Pancreas (tissue), 10 donors: ENCODE results near the gene ABO. TPM values are rescaled to one million over a fixed set of nuclear protein-coding genes. Genes with fewer than 3 reads are reported as not detected.
"Not testable (repeated sequence)": the region's sequence is repeated elsewhere in the genome, so short reads cannot be mapped to it uniquely, and the experiment has no call there.

Experiments used
- ATAC-seq, 4 donors: fragments of 200-7000 bp; cut with Tn5 transposase; one replicate each; pipeline versions ENCODE4 v1.8.0 to v1.9.1; 2020; ENCODE audit warnings: mild to moderate bottlenecking in 4 of 4, moderate library complexity in 4 of 4
- DNase-seq, 6 donors: peaks; one replicate each; pipeline ENCODE4 v3.0.0-alpha.2; 2020
- FAIRE-seq: peaks from 2 replicates; lab custom pipeline; 2012; peaks lifted over from hg19 to GRCh38; lab: Jason Lieb, UNC
- H3K27ac ChIP-seq, 4 donors: fragments of 200-600 bp; sonication (generic); 1 replicate in 3 of 4; 2 replicates in 1 of 4; pipeline versions ENCODE4 v1.5.0 to v1.8.0; 2020
- H3K27me3 ChIP-seq, 4 donors: fragments of 200-600 bp; one replicate each; pipeline ENCODE4 v1.8.0; 2021
- H3K36me3 ChIP-seq, 3 donors: fragments of 200-600 bp; sonication (generic) in 1 of 3; one replicate each; pipeline versions ENCODE4 v1.5.0 to v1.8.0; 2020 to 2021
- H3K4me1 ChIP-seq, 3 donors: fragments of 200-600 bp; one replicate each; pipeline ENCODE4 v1.8.0; 2021
- H3K4me3 ChIP-seq, 4 donors: fragments of 200-600 bp; sonication (generic) in 2 of 4; one replicate each; pipeline versions ENCODE4 v1.5.0 to v1.8.0; 2020 to 2021
- H3K9me3 ChIP-seq, 4 donors: fragments of 200-600 bp; one replicate each; pipeline ENCODE4 v1.8.0; 2021
- WGBS, 2 donors: extraction: QIAGEN DNeasy Blood & Tissue Kit; methylation state at CpG; one replicate each; pipeline ENCODE4 v1.1.7; 2013; 5-methylcytosine and 5-hydroxymethylcytosine counted together
- intact Hi-C, 3 donors: fragments of 100-400 bp; cut with DNase I; formaldehyde crosslinking; loops; one replicate each; pipeline versions ENCODE4 v1.11.1 to v1.14.2; 2022
- polyA plus RNA-seq, 2 donors: library from polyadenylated mRNA; stranded (reverse); fragments of 200-250 nt; gene quantifications; one replicate each; pipeline ENCODE4 v1.2.3, GENCODE V29; 2013
- total RNA-seq, 6 donors: library from RNA; stranded (reverse); fragmentation: NEBNext Ultra II Directional in 4 of 6; extraction: Animal tissue kit (Norgen Biotek cat#: 25700) in 4 of 6; gene quantifications; one replicate each; pipeline versions ENCODE4 v1.2.1 to v1.2.4, GENCODE V29; 2021 to 2023
- TF ChIP-seq, protein P1 (sequence below), 4 donors: fragments of 200-600 bp; sonication (generic) in 3 of 4; IDR thresholded peaks; one replicate each; pipeline versions ENCODE4 v1.5.0 to v1.8.0; 2021; ENCODE audit warnings: antibody characterized with exemption in 4 of 4
- donor health status: healthy with polysubstance abuse.
- donor health status: DM: no; HTN: no; CAD: no; lungs with moderate emphysema.
- donor health status: DM: no; HTN: no; CAD: no.
- donor health status: control.
- donor health status: control.
- donor health status: Bipolar disorder and iron deficiency.
- donor health status: DM: yes; HTN: yes; CAD: no.
- donor health status: DM: no; HTN: no; CAD: no.
- donor health status: DM: no; HTN: no; CAD: no.
- donor health status: DM: yes; HTN: yes; CAD: no.

ABO gene
- total and polyA plus RNA-seq, 8 donors: 2.1 to 10.2 (median 5.4) TPM

GRCh38 chr9:133290751-133291302, 15.8 kb upstream of the ABO start:
- H3K27ac ChIP-seq: no peak overlapping the region
- ATAC-seq (no peak), FAIRE-seq (no peak), DNase-seq (no peak)
- intact Hi-C loops: no loop called here
- H3K27me3 ChIP-seq: no peaks in the 10 kb centered on the region
- TF ChIP-seq, protein P1, sequence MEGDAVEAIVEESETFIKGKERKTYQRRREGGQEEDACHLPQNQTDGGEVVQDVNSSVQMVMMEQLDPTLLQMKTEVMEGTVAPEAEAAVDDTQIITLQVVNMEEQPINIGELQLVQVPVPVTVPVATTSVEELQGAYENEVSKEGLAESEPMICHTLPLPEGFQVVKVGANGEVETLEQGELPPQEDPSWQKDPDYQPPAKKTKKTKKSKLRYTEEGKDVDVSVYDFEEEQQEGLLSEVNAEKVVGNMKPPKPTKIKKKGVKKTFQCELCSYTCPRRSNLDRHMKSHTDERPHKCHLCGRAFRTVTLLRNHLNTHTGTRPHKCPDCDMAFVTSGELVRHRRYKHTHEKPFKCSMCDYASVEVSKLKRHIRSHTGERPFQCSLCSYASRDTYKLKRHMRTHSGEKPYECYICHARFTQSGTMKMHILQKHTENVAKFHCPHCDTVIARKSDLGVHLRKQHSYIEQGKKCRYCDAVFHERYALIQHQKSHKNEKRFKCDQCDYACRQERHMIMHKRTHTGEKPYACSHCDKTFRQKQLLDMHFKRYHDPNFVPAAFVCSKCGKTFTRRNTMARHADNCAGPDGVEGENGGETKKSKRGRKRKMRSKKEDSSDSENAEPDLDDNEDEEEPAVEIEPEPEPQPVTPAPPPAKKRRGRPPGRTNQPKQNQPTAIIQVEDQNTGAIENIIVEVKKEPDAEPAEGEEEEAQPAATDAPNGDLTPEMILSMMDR (IDR thresholded peaks at IDR 0.05): no peak
- no peaks in the 10 kb centered on the region for H3K36me3 ChIP-seq
- 79 to 84% methylated on average over 2 of the region's 2 CpGs for WGBS, 2 donors
- H3K4me3 ChIP-seq: no peak overlapping the region
- no peaks in the 10 kb centered on the region for H3K4me1 ChIP-seq
- no peaks in the 10 kb centered on the region for H3K9me3 ChIP-seq

DNA sequence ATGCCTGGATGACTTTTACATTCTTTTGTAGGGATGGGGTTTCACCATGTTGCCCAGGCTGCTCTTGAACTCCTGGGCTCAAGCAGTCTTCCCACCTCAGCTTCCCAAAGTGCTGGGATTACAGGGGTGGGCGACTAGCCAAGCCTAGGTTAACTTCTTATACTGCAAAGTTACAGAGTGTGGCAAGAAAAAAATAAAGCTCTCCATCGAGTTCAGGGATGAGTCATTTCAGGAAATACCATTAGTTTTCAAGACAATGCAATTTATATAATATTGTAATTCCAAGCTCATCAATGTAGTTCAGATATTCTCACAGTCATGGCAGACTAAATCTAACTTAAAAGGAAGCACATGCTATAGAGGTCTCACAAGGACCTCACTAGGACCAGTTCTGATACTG, 11.5 kb upstream of the ABO start:
- ATAC-seq (no peak), FAIRE-seq (no peak), DNase-seq (no peak)
- Histone ChIP-seq H3K27me3 (no peaks in the 10 kb centered on the region), H3K4me1 (no peaks in the 10 kb centered on the region), H3K36me3 (no peaks in the 10 kb centered on the region), H3K27ac (no peak overlapping the region), H3K4me3 (no peak overlapping the region), H3K9me3 (no peaks in the 10 kb centered on the region)
- intact Hi-C loops: no loop called here
- 30 to 35% methylated on average over 2 of the region's 2 CpGs for WGBS, 2 donors
- TF ChIP-seq, protein P1 (IDR thresholded peaks at IDR 0.05): no peak

- no peak for DNase-seq
- no peak for ATAC-seq
- intact Hi-C loops: no loop called here
- H3K27ac ChIP-seq: no peak overlapping the region
- TF ChIP-seq, protein P1 (IDR thresholded peaks at IDR 0.05): no peak
- no peaks in the 10 kb centered on the region for H3K36me3 ChIP-seq
- no peaks in the 10 kb centered on the region for H3K4me1 ChIP-seq
- H3K9me3 ChIP-seq: no peaks in the 10 kb centered on the region
- no peaks in the 10 kb centered on the region for H3K27me3 ChIP-seq
- whole genome bisulfite sequencing, 2 donors: 51 to 56% methylated on average over 6 of the region's 6 CpGs
- no peak overlapping the region for H3K4me3 ChIP-seq
- no peak for FAIRE-seq
Observed at GRCh38 chr9:133285252-133285775, 10.3 kb upstream of the ABO start.

DNA sequence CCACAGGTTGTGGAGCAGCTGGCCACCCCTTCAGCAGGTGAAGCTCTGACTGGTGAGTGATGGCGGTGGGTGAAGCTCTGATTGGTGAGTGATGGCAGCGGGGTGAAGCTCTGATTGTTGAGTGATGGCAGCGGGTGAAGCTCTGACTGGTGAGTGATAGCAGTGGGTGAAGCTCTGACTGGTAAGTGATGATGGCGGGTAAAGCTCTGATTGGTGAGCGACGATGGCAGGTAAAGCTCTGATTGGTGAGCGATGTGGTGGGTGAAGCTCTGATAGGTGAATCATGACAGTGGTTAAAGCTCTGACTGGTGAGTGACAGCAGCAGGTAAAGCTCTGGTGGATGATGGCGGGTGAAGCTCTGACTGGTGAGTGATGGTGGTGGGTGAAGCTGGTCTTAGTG, 9.4 kb upstream of the ABO start:
- Histone ChIP-seq H3K27me3 (no peaks in the 10 kb centered on the region), H3K9me3 (no peaks in the 10 kb centered on the region), H3K36me3 (no peaks in the 10 kb centered on the region), H3K27ac (no peak overlapping the region), H3K4me3 (no peak overlapping the region), H3K4me1 (no peaks in the 10 kb centered on the region)
- DNase-seq (no peak), FAIRE-seq (no peak), ATAC-seq (no peak)
- TF ChIP-seq, protein P1 (IDR thresholded peaks at IDR 0.05): no peak
- 92 to 93% methylated on average over 8 of the region's 8 CpGs for WGBS, 2 donors
- intact Hi-C loops: no loop called here

DNA sequence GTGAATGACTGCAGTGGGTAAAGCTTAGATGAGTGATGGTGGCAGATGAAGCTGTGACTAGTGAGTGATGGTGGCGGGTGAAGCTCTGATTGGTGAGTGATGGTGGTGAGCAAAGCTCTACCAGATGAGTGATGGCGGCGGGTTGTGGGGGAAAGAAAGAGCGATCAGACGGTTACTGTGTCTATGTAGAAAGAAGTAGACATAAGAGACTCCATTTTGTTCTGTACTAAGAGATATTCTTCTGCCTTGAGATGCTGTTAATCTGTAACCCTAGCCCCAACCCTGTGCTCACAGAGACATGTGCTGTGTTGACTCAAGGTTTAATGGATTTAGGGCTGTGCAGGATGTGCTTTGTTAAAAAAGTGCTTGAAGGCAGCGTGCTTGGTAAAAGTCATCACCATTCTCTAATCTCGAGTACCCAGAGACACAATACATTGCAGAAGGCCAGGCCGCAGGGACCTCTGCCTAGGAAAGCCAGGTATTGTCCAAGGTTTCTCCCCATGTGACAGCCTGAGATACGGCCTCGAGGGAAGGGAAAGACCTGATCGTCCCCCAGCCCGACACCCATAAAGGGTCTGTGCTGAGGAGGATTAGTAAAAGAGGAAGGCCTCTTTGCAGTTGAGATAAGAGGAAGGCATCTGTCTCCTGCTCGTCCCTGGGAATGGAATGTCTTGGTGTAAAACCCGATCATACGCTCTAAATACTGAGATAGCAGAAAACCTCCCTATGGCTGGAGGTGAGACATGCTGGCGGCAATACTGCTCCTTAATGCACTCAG, 8.4 kb upstream of the ABO start:
- H3K9me3 ChIP-seq, H3K27me3 ChIP-seq, intact Hi-C loops, DNase-seq, H3K27ac ChIP-seq, ATAC-seq, H3K36me3 ChIP-seq, H3K4me3 ChIP-seq, FAIRE-seq, H3K4me1 ChIP-seq: not testable (repeated sequence)
- WGBS, 2 donors: 74 to 83% methylated on average over 15 to 16 of the region's 16 CpGs
